Suprapubic skin (tissue), 4 donors: ENCODE data around the gene STRIP2. TPM values are rescaled to one million over a fixed set of nuclear protein-coding genes. Genes with fewer than 3 reads are reported as not detected.

Source experiments
- DNase-seq, 2 donors: peaks; one replicate each; pipeline ENCODE4 v3.0.0-alpha.2; 2019; ENCODE audit warnings: low spot score in 2 of 2
- H3K27ac ChIP-seq: fragments of 200-600 bp; sonication (generic); one replicate; pipeline ENCODE4 v1.5.1; 2019
- H3K27me3 ChIP-seq: fragments of 200-600 bp; sonication (generic); one replicate; pipeline ENCODE4 v1.5.1; 2019
- H3K36me3 ChIP-seq: fragments of 200-600 bp; sonication (generic); one replicate; pipeline ENCODE4 v1.5.1; 2019
- H3K4me1 ChIP-seq: fragments of 200-600 bp; sonication (generic); one replicate; pipeline ENCODE4 v1.5.1; 2019
- H3K4me3 ChIP-seq: fragments of 200-600 bp; sonication (generic); one replicate; pipeline ENCODE4 v1.5.1; 2019; ENCODE audit warnings: mild to moderate bottlenecking
- H3K9me3 ChIP-seq: fragments of 200-600 bp; sonication (generic); one replicate; pipeline ENCODE4 v1.5.1; 2019
- CTCF ChIP-seq, 2 donors: fragments of 200-600 bp in 1 of 2; fragments of 450-650 bp in 1 of 2; sonication (generic) in 1 of 2; IDR thresholded peaks; one replicate each; pipeline ENCODE4 v1.5.1; 2016 to 2019; ENCODE audit warnings: antibody characterized with exemption in 2 of 2, mild to moderate bottlenecking in 1 of 2, moderate library complexity in 1 of 2
- EP300 ChIP-seq: sonication (generic); formaldehyde crosslinking; IDR thresholded peaks from one replicate; pipeline ENCODE4 v1.6.1; 2017; ENCODE audit warnings: antibody characterized with exemption
- POLR2A ChIP-seq, 2 donors: fragments of 450-650 bp; IDR thresholded peaks; one replicate each; pipeline ENCODE4 v1.6.1; 2017; ENCODE audit warnings: antibody characterized with exemption in 2 of 2, mild to moderate bottlenecking in 2 of 2, moderate library complexity in 2 of 2
- POLR2AphosphoS5 ChIP-seq, 3 donors: sonication (generic); formaldehyde crosslinking; IDR thresholded peaks; one replicate each; pipeline ENCODE4 v1.6.1; 2017; ENCODE audit warnings: antibody characterized with exemption in 3 of 3
- WGBS: methylation state at CpG from one replicate; pipeline ENCODE4 v1.1.5; 2018; 5-methylcytosine and 5-hydroxymethylcytosine counted together
- total RNA-seq, 4 donors: library from RNA; depleted of rRNA; stranded (reverse); fragments of >200 nt; gene quantifications; one replicate each; pipeline ENCODE4 v1.1.0, GENCODE V29; 2016

The STRIP2 gene
- total RNA-seq, 4 donors from 2014 or later, result 0.23 to 1.6 (median 0.69) TPM

- DNase-seq, result no peak
- no peaks in the 10 kb centered on the region for H3K36me3 ChIP-seq
- no peak for TF ChIP-seq EP300
- TF ChIP-seq POLR2AphosphoS5 (IDR thresholded peaks at IDR 0.05), result no peak
- no peak for TF ChIP-seq POLR2A (IDR thresholded peaks at IDR 0.05)
- TF ChIP-seq CTCF (IDR thresholded peaks at IDR 0.05), result no peak
- peaks cover 13% of the 10 kb centered on the region for H3K27me3 ChIP-seq
- no peaks in the 10 kb centered on the region for H3K9me3 ChIP-seq
- peak overlapping the region; percentile 71 for H3K4me3 ChIP-seq
- WGBS, result 94% methylated on average over 2 of the region's 2 CpGs
- no peak overlapping the region for H3K27ac ChIP-seq
- H3K4me1 ChIP-seq, result peaks cover 15% of the 10 kb centered on the region
Measured at GRCh38 chr7:129435414-129435829, 1.2 kb downstream of the STRIP2 start.

GRCh38 chr7:129436335-129436923, 2.2 kb downstream of the STRIP2 start:
- 83% methylated on average over 5 of the region's 5 CpGs for WGBS
- no peaks in the 10 kb centered on the region for H3K36me3 ChIP-seq
- no peak for TF ChIP-seq EP300
- no peak for TF ChIP-seq POLR2A (IDR thresholded peaks at IDR 0.05)
- TF ChIP-seq CTCF (IDR thresholded peaks at IDR 0.05), result no peak
- no peak for TF ChIP-seq POLR2AphosphoS5 (IDR thresholded peaks at IDR 0.05)

GRCh38 chr7:129437190-129437589, 3.0 kb downstream of the STRIP2 start:
- H3K36me3 ChIP-seq, result no peaks in the 10 kb centered on the region
- peaks cover 15% of the 10 kb centered on the region for H3K4me1 ChIP-seq
- no peak overlapping the region for H3K27ac ChIP-seq
- DNase-seq, result no peak
- no peak overlapping the region for H3K4me3 ChIP-seq
- peaks cover 13% of the 10 kb centered on the region for H3K27me3 ChIP-seq
- TF ChIP-seq CTCF (IDR thresholded peaks at IDR 0.05), result no peak
- TF ChIP-seq EP300, result no peak
- TF ChIP-seq POLR2AphosphoS5 (IDR thresholded peaks at IDR 0.05), result no peak
- no peak for TF ChIP-seq POLR2A (IDR thresholded peaks at IDR 0.05)
- no peaks in the 10 kb centered on the region for H3K9me3 ChIP-seq
- 95% methylated on average over 5 of the region's 5 CpGs for WGBS

More at GRCh38 chr7:129436335-129436923, 2.2 kb downstream of the STRIP2 start:
- no peak for DNase-seq
- Histone ChIP-seq H3K27me3 (peaks cover 13% of the 10 kb centered on the region), H3K4me3 (no peak overlapping the region), H3K27ac (no peak overlapping the region), H3K9me3 (no peaks in the 10 kb centered on the region), H3K4me1 (peaks cover 15% of the 10 kb centered on the region)

GRCh38 chr7:129438281-129438838, 4.1 kb downstream of the STRIP2 start:
- peaks cover 13% of the 10 kb centered on the region for H3K4me1 ChIP-seq
- no peak for DNase-seq
- H3K9me3 ChIP-seq, result no peaks in the 10 kb centered on the region
- H3K27me3 ChIP-seq, result peaks cover 13% of the 10 kb centered on the region
- no peak for TF ChIP-seq POLR2A (IDR thresholded peaks at IDR 0.05)
- no peak for TF ChIP-seq POLR2AphosphoS5 (IDR thresholded peaks at IDR 0.05)
- TF ChIP-seq EP300, result no peak
- TF ChIP-seq CTCF (IDR thresholded peaks at IDR 0.05), result no peak
- no peaks in the 10 kb centered on the region for H3K36me3 ChIP-seq
- WGBS, result 95% methylated on average over 6 of the region's 6 CpGs
- no peak overlapping the region for H3K27ac ChIP-seq
- no peak overlapping the region for H3K4me3 ChIP-seq

- Histone ChIP-seq H3K27me3 (peaks cover 13% of the 10 kb centered on the region), H3K4me3 (no peak overlapping the region), H3K27ac (no peak overlapping the region), H3K4me1 (peaks cover 9% of the 10 kb centered on the region), H3K36me3 (no peaks in the 10 kb centered on the region), H3K9me3 (no peaks in the 10 kb centered on the region)
- WGBS, result 80% methylated on average over 5 of the region's 5 CpGs
- DNase-seq, result no peak
- TF ChIP-seq EP300 (no peak), CTCF (IDR thresholded peaks at IDR 0.05) (no peak), POLR2AphosphoS5 (IDR thresholded peaks at IDR 0.05) (no peak), POLR2A (IDR thresholded peaks at IDR 0.05) (no peak)
Measured at GRCh38 chr7:129438839-129439651, 4.8 kb downstream of the STRIP2 start.
